ENCODE measurements around the gene FOXP1.

GRCh38 chr3:71597286-71597685, 13.8 kb upstream of the FOXP1 start:
- no peak for TF ChIP-seq CTCF (IDR thresholded peaks at IDR 0.05; ENCODE audit: low read depth, low read length, poor library complexity, severe bottlenecking)
- TF ChIP-seq EZH2phosphoT487 (IDR thresholded peaks at IDR 0.05; ENCODE audit: borderline replicate concordance, low read length): no peak
